Stimulated activated CD4-positive, alpha-beta T cell treated with anti-CD3 and anti-CD28 coated beads, TNF-alpha, amount 100 ng/mL, for 48 hours (primary cell): ENCODE measurements around the gene LCA5.
"Not testable (repeated sequence)": the region's sequence is repeated elsewhere in the genome, so short reads cannot be mapped to it uniquely, and the experiment has no call there.

Experiments used
- DNase-seq, 3 donors: peaks; one replicate each; pipeline ENCODE4 v3.0.0-alpha.2; 2020; ENCODE audit warnings: low read depth in 3 of 3

Gene LCA5

GRCh38 chr6:79536954-79537747, at the start of gene LCA5:
Gene LCA5, minus strand, starts transcription at chr6:79537430. Its CDS starts 18,536 bp downstream, at chr6:79518894.
- peak; percentile 45 to 75 (median 67) for DNase-seq

- no peak for DNase-seq
These were observed 49.3 kb upstream of the LCA5 start for GRCh38 chr6:79586548-79586947.

- DNase-seq, result no peak
These were observed 47.1 kb upstream of the LCA5 start for GRCh38 chr6:79584332-79584731.

GRCh38 chr6:79577926-79578325, 40.7 kb upstream of the LCA5 start:
- DNase-seq, result not testable (repeated sequence)

- no peak for DNase-seq
These were observed 37.5 kb upstream of the LCA5 start for GRCh38 chr6:79574630-79575225.

GRCh38 chr6:79574174-79574573, 36.9 kb upstream of the LCA5 start:
- no peak for DNase-seq

- no peak for DNase-seq
These were observed 33.8 kb upstream of the LCA5 start for GRCh38 chr6:79571030-79571367.

- no peak for DNase-seq
These were observed 33.1 kb upstream of the LCA5 start for GRCh38 chr6:79570129-79571029.

- no peak for DNase-seq
These were observed 31.8 kb upstream of the LCA5 start for GRCh38 chr6:79568996-79569395.

- DNase-seq, result no peak
These were observed 27.4 kb upstream of the LCA5 start for GRCh38 chr6:79564636-79565035.

- no peak for DNase-seq
These were observed 22.5 kb upstream of the LCA5 start for GRCh38 chr6:79559706-79560105.

GRCh38 chr6:79557673-79558467, 20.6 kb upstream of the LCA5 start:
- DNase-seq, result no peak

GRCh38 chr6:79554305-79554704, 17.1 kb upstream of the LCA5 start:
- DNase-seq, result no peak

GRCh38 chr6:79551401-79551800, 14.2 kb upstream of the LCA5 start:
- DNase-seq, result no peak

GRCh38 chr6:79548304-79548703, 11.1 kb upstream of the LCA5 start:
- DNase-seq, result no peak

GRCh38 chr6:79546186-79546585, 9.0 kb upstream of the LCA5 start:
- no peak for DNase-seq

GRCh38 chr6:79544939-79545450, 7.8 kb upstream of the LCA5 start:
- no peak for DNase-seq

- DNase-seq, result no peak
These were observed 7.2 kb upstream of the LCA5 start for GRCh38 chr6:79544299-79544927.

- no peak for DNase-seq
These were observed 6.7 kb upstream of the LCA5 start for GRCh38 chr6:79543886-79544285.

GRCh38 chr6:79543411-79543810, 6.2 kb upstream of the LCA5 start:
- DNase-seq, result no peak
